Measurements from ENCODE around the gene CTH.

CTH gene

GRCh38 chr1:70427976-70428375 lies 16.9 kb downstream of the CTH start:
- TF ChIP-seq CTCF (IDR thresholded peaks at IDR 0.05; ENCODE audit: low read length), result no peak
- Histone ChIP-seq H3K36me3 (replicated peaks; ENCODE audit: insufficient read depth, low read length) (no peaks in the 10 kb centered on the region), H3F3A (ENCODE audit: insufficient read depth, low read length) (no peaks in the 10 kb centered on the region), H3K27me3 (replicated peaks; ENCODE audit: insufficient read depth, low read length) (no peaks in the 10 kb centered on the region), H2AFZ (ENCODE audit: low read length) (no peak overlapping the region), H3K9me3 (replicated peaks; ENCODE audit: insufficient read depth, low read length) (no peaks in the 10 kb centered on the region), H4K20me1 (ENCODE audit: insufficient read depth, low read length) (no peaks in the 10 kb centered on the region), H3K9me2 (replicated peaks; ENCODE audit: insufficient read depth, low read length) (no peaks in the 10 kb centered on the region), H3K9ac (ENCODE audit: low read length) (no peak overlapping the region), H3K4me3 (ENCODE audit: low read length) (no peak overlapping the region), H3K4me2 (ENCODE audit: low read depth, low read length) (no peak overlapping the region), H3K79me2 (ENCODE audit: low read length) (no peaks in the 10 kb centered on the region), H3K4me1 (ENCODE audit: low read length) (no peaks in the 10 kb centered on the region), H3K27ac (ENCODE audit: low read length) (no peak overlapping the region)
- DNase-seq, result no peak

GRCh38 chr1:70429219-70429618 lies 18.2 kb downstream of the CTH start:
- Histone ChIP-seq H3F3A (ENCODE audit: insufficient read depth, low read length) (no peaks in the 10 kb centered on the region), H3K4me2 (ENCODE audit: low read depth, low read length) (no peak overlapping the region), H3K27ac (ENCODE audit: low read length) (no peak overlapping the region), H3K79me2 (ENCODE audit: low read length) (no peaks in the 10 kb centered on the region), H3K4me1 (ENCODE audit: low read length) (no peaks in the 10 kb centered on the region), H3K36me3 (replicated peaks; ENCODE audit: insufficient read depth, low read length) (no peaks in the 10 kb centered on the region), H3K27me3 (replicated peaks; ENCODE audit: insufficient read depth, low read length) (no peaks in the 10 kb centered on the region), H3K9me2 (replicated peaks; ENCODE audit: insufficient read depth, low read length) (no peaks in the 10 kb centered on the region), H3K9ac (ENCODE audit: low read length) (no peak overlapping the region), H2AFZ (ENCODE audit: low read length) (no peak overlapping the region), H3K9me3 (replicated peaks; ENCODE audit: insufficient read depth, low read length) (no peaks in the 10 kb centered on the region), H3K4me3 (ENCODE audit: low read length) (no peak overlapping the region), H4K20me1 (ENCODE audit: insufficient read depth, low read length) (no peaks in the 10 kb centered on the region)
- no peak for DNase-seq
- no peak for TF ChIP-seq CTCF (IDR thresholded peaks at IDR 0.05; ENCODE audit: low read length)
- TF ChIP-seq EZH2 (optimal IDR thresholded peaks at IDR 0.05; ENCODE audit: low read depth, low read length), result no peak
- TF ChIP-seq EZH2phosphoT487 (IDR thresholded peaks at IDR 0.05; ENCODE audit: low read length), result no peak

GRCh38 chr1:70429757-70430156 lies 18.7 kb downstream of the CTH start:
- Histone ChIP-seq H3K4me3 (ENCODE audit: low read length) (no peak overlapping the region), H3K4me2 (ENCODE audit: low read depth, low read length) (no peak overlapping the region), H4K20me1 (ENCODE audit: insufficient read depth, low read length) (no peaks in the 10 kb centered on the region), H2AFZ (ENCODE audit: low read length) (no peak overlapping the region), H3K9me2 (replicated peaks; ENCODE audit: insufficient read depth, low read length) (no peaks in the 10 kb centered on the region), H3K36me3 (replicated peaks; ENCODE audit: insufficient read depth, low read length) (no peaks in the 10 kb centered on the region), H3K79me2 (ENCODE audit: low read length) (no peaks in the 10 kb centered on the region), H3K9ac (ENCODE audit: low read length) (no peak overlapping the region), H3K27ac (ENCODE audit: low read length) (no peak overlapping the region), H3K27me3 (replicated peaks; ENCODE audit: insufficient read depth, low read length) (no peaks in the 10 kb centered on the region), H3K9me3 (replicated peaks; ENCODE audit: insufficient read depth, low read length) (no peaks in the 10 kb centered on the region), H3K4me1 (ENCODE audit: low read length) (no peaks in the 10 kb centered on the region), H3F3A (ENCODE audit: insufficient read depth, low read length) (no peaks in the 10 kb centered on the region)
- TF ChIP-seq CTCF (IDR thresholded peaks at IDR 0.05; ENCODE audit: low read length) (no peak), EZH2 (optimal IDR thresholded peaks at IDR 0.05; ENCODE audit: low read depth, low read length) (no peak), EZH2phosphoT487 (IDR thresholded peaks at IDR 0.05; ENCODE audit: low read length) (no peak)
- DNase-seq, result no peak

GRCh38 chr1:70431317-70431716 lies 20.2 kb downstream of the CTH start:
- H3F3A ChIP-seq (ENCODE audit: insufficient read depth, low read length), result no peaks in the 10 kb centered on the region
- H3K9me3 ChIP-seq (replicated peaks; ENCODE audit: insufficient read depth, low read length), result no peaks in the 10 kb centered on the region
- H3K9me2 ChIP-seq (replicated peaks; ENCODE audit: insufficient read depth, low read length), result no peaks in the 10 kb centered on the region
- H3K27ac ChIP-seq (ENCODE audit: low read length), result no peak overlapping the region
- H4K20me1 ChIP-seq (ENCODE audit: insufficient read depth, low read length), result no peaks in the 10 kb centered on the region
- no peak overlapping the region for H3K4me2 ChIP-seq (ENCODE audit: low read depth, low read length)
- no peak overlapping the region for H3K9ac ChIP-seq (ENCODE audit: low read length)
- H3K27me3 ChIP-seq (replicated peaks; ENCODE audit: insufficient read depth, low read length), result no peaks in the 10 kb centered on the region
- no peaks in the 10 kb centered on the region for H3K79me2 ChIP-seq (ENCODE audit: low read length)
- no peak overlapping the region for H3K4me3 ChIP-seq (ENCODE audit: low read length)
- TF ChIP-seq EZH2phosphoT487 (IDR thresholded peaks at IDR 0.05; ENCODE audit: low read length), result no peak
- no peak for TF ChIP-seq CTCF (IDR thresholded peaks at IDR 0.05; ENCODE audit: low read length)
- no peak for TF ChIP-seq EZH2 (optimal IDR thresholded peaks at IDR 0.05; ENCODE audit: low read depth, low read length)
- no peak for DNase-seq
- H3K4me1 ChIP-seq (ENCODE audit: low read length), result no peaks in the 10 kb centered on the region
- no peak overlapping the region for H2AFZ ChIP-seq (ENCODE audit: low read length)
- no peaks in the 10 kb centered on the region for H3K36me3 ChIP-seq (replicated peaks; ENCODE audit: insufficient read depth, low read length)

Data from MM.1S (cell line).